Hair follicle dermal papilla cell (primary cell): ENCODE data around the gene PRAMEF11. TPM values are rescaled to one million over a fixed set of nuclear protein-coding genes. Genes with fewer than 3 reads are reported as not detected.

ENCODE experiments used
- total RNA-seq: library from RNA; depleted of rRNA; stranded (reverse); fragments of >200 nt; gene quantifications from 2 replicates; pipeline ENCODE4 v1.2.3, GENCODE V29; 2012

Gene PRAMEF11
- not detected in 2 replicates for total RNA-seq

DNA sequence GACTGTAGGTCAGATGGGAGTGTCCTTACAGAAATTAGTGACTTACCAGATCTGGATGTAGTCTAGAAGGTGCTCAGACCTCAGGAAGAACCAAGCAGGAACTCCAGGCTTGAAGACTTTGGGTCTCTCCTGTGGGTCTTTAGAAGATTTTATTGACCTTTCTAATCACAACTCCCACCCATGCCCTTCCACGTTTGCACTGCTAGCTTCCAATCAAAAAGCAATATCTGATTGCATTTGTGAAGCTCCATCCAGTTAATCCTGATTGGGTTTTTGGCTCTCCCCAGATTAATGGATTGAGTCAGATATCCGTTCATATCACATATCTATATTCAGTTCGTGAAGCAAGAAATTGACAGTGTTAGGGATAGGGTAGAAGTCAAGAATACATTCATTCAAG lies at the start of gene PRAMEF11:
PRAMEF11 (minus strand) TSS at position 101 of the 400 bp plus-strand sequence. CDS start 2,621 bp downstream, outside the sequence.

GRCh38 chr1:12856786-12857185 lies 25.6 kb upstream of the PRAMEF11 start, which contains the start of gene PRAMEF2:
Gene PRAMEF2, plus strand, starts transcription at chr1:12857086. Its CDS starts 1,924 bp downstream, at chr1:12859010.

DNA sequence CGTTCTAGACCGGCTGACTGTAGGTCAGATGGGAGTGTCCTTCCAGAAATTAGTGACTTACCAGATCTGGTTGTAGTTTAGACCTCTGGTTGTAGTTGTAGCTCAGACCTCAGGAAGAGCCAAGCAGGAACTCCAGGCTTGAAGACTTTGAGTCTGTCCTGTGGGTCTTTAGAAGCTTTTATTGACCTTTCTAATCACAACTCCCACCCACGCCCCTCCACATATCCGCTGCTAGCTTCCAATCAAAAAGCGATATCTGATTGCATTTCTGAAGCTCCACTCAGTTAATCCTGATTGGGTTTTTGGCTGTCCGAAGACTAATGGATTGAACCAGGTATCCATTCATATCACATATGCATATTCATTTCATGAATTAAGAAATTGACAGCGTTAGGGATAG lies 17.4 kb upstream of the PRAMEF11 start, which contains the start of gene HNRNPCL1:
HNRNPCL1 (minus strand) TSS at position 101 of the 400 bp plus-strand sequence. CDS start 431 bp downstream, outside the sequence.

DNA sequence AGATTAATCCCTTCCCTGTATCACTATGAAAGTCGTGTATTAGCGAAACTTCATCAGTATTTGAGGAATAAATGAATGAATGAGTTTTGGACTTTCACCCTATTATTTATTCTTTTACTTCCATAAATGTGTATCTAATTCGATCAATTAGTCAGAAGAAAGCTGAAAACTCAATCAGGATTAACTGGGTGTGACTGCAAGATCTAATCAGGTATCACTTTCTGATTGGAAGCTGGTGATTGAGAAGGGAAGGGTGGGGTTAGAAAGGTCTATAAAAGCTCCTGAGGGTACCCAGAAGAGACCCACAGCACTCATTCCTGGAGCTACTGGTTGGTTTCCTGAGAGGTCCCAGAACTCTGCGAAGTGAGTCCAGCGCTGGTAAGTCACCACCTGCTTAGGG lies 40.1 kb downstream of the PRAMEF11 start, which contains the start of gene PRAMEF1:
PRAMEF1 (plus strand) TSS at position 301 of the 400 bp plus-strand sequence. CDS start 1,831 bp downstream, outside the sequence.

Other genes starting within 250 kb of the PRAMEF11 start
- gene DHRS3, start 213.2 kb downstream of the PRAMEF11 start, total RNA-seq = 95.1 and 100 TPM in 2 replicates
- gene AADACL4, start 187.3 kb downstream of the PRAMEF11 start, total RNA-seq = 0.16 TPM in 1 of 2 replicates, not detected in the other
- gene AADACL3, start 115.3 kb downstream of the PRAMEF11 start, total RNA-seq = not detected in 2 replicates
- gene CFAP107, start 85.2 kb downstream of the PRAMEF11 start, total RNA-seq = not detected in 2 replicates
- gene PRAMEF12, start 57.7 kb downstream of the PRAMEF11 start, total RNA-seq = not detected in 2 replicates
- not detected in 2 replicates for gene PRAMEF1, start 40.0 kb downstream of the PRAMEF11 start, total RNA-seq
- not detected in 2 replicates for gene HNRNPCL1, start 17.3 kb upstream of the PRAMEF11 start, total RNA-seq
- not detected in 2 replicates for gene PRAMEF2, start 25.7 kb upstream of the PRAMEF11 start, total RNA-seq
- gene PRAMEF4, start 54.8 kb upstream of the PRAMEF11 start, total RNA-seq = not detected in 2 replicates
- not detected in 2 replicates for gene PRAMEF10, start 66.9 kb upstream of the PRAMEF11 start, total RNA-seq
- gene PRAMEF7, start 85.2 kb upstream of the PRAMEF11 start, total RNA-seq = not detected in 2 replicates
- not detected in 2 replicates for gene PRAMEF6, start 116.2 kb upstream of the PRAMEF11 start, total RNA-seq
- gene PRAMEF27, start 225.2 kb upstream of the PRAMEF11 start, total RNA-seq = not detected in 2 replicates
- not detected in 2 replicates for gene HNRNPCL3, start 229.4 kb upstream of the PRAMEF11 start, total RNA-seq
- not detected in 2 replicates for gene PRAMEF25, start 239.4 kb upstream of the PRAMEF11 start, total RNA-seq